Suppressor macrophage (primary cell): Measurements from ENCODE around the gene STARD4.
A peak's percentile ranks its signal among the peaks of the same experiment; 100 is the strongest.

ENCODE experiments used
- DNase-seq, 4 experiments: peaks; one replicate each; pipeline ENCODE4 v3.0.0-alpha.2; 2020 to 2022

Gene STARD4

DNA sequence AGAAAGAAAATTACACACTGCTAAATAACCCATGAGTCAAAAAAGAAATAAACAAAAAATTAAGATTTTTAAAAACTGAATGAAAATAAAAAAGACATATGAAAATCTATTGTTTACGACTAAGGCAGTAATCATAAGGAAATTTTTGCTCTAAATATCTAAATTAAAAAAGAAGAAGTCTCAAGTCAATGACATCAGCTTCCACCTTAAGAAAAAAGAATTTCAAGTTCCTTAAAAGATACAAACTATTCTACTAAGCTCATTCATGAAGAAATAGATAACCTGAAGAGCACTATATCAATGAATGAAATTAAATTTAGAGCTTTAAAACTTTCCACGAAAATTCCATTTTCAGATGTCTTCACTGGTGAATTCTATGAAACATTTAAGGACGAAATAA lies 15.7 kb upstream of the STARD4 start:
- peak in 2 of 4 experiments; percentile 62 to 70 for DNase-seq

DNA sequence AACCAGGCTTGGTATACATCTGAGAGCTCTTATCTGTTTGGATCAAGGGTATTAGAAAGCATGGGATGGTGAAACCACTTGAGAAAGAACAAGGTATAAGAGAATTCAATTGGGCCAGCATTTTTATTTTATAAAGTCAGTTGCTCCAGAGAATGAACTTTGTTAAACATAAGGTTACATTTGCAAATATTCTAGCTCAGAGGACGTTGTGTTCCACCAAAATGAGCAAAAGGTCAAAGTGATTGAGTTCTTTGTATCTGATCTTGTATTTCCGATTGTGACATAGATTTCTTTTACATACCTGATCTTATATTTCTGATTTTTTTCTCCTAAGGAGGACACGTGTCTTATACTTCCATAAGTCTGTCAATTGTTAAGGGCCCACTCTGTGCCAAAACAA lies 8.6 kb upstream of the STARD4 start:
- DNase-seq = no peak

DNA sequence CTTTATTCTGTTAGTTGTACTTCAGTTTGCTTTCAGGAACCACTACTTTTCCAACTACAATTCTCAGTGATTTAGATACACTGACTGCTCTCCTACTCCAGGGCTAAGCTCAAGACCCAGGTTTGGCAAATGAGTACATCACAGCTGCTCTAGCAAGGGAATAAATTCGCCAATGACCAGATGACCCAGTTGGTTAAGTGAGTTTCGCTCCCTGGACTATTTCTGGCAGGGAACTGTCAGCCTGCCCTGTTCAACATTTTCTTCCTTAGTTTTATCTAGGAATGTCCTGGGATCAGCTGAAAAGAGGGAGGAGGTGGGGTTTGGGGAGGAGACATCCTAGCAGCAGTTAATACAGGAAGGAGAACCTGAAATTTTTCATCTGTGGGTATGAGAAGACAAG lies 6.4 kb upstream of the STARD4 start:
- no peak for DNase-seq

DNA sequence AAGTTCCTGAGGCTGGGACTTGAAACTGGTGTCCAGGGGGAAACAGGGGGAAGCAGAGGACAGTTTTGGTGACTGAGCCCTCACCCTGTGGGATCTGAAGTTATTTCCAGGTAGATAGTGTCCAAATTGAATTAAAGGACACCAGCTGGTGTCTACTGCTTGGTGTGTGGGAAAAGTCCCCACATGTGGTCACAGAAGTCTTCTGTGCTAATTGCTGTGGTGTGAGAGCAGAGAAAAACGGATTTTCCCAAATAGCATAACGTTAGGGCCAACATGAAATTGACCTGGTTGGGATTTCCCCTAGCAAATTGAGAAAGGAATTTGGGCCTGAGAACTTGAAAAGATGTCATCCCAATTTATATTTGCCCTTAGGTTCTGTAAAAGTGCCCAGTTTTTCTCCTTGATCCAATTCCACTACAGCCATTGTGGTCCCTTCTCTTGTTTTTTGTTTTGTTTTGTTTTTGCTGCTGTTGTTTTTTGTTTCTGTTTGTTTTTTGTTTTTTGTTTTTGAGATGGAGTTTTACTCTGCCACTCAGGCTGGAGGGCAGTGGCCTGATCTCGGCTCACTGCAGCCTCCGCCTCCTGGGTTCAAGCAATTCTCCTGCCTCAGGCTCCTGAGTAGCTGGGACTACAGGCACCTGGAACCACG lies 5.6 kb upstream of the STARD4 start:
- DNase-seq = no peak

DNA sequence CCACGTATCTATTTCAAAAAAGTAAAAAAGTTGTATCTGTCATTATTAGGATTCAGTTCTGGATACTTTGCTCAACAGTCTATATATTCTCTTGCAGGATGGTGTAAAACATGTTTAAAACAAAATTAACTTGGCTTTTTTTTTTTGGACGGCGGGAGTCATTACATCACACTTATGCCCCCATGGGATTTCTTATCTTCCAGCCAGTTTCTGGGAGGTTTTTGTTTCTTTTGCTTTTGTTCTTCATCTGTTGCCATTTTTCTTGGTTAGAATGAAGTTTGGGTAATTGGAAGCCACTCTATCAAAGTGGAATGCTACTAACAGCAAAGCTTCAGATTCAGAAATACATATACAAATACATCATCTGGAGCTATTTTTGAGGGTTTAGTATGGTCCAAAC lies 1.8 kb upstream of the STARD4 start:
- no peak for DNase-seq

DNA sequence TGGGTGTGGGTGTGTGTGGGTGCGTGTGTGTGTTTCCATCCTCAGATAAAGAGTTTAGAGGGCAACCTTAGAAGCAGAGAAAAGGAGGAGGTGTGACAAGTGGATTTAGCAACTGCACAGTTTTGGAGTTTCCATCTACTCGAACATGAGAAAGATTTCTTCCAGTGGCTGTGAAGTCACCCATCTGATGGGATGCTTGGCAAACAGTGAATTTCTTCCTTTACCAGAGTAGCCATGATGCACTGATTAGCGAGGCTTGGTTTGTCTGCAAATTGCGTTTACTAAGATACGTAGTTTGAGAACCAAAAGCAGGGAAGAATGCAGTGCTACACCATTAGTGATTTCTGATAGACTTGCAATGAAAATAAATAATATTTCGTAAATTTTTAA lies 791 bp upstream of the STARD4 start:
- peak in 2 of 4 experiments; percentile 80 to 85 for DNase-seq

DNA sequence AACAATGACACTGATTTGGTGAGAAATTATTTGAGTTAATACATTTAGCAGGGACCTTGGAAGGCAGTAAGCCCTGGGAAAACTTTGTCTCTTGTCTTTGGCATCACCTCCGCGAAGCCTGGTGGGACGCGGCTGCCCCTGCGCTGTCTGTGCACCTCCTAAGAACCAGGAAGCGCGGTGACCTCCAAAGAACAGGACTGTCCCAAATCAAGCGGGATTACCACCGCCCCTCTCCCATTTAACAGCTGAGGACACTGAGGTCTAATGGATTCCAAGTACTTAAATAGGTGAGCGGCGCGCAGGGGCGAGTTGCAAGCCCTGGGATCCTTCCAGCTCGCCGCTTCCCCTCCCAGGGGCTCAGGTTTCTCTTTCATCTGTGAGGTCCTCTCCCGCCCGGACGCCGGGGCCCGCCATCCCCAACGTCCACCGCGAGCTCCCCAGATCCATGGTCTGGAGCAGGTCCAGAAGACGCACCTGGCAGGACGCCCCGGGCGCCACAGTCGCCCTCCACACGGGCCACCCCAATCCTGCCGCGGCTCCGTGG lies 432 bp downstream of the STARD4 start:
- DNase-seq = peak; percentile 33 to 44 (median 40)

DNA sequence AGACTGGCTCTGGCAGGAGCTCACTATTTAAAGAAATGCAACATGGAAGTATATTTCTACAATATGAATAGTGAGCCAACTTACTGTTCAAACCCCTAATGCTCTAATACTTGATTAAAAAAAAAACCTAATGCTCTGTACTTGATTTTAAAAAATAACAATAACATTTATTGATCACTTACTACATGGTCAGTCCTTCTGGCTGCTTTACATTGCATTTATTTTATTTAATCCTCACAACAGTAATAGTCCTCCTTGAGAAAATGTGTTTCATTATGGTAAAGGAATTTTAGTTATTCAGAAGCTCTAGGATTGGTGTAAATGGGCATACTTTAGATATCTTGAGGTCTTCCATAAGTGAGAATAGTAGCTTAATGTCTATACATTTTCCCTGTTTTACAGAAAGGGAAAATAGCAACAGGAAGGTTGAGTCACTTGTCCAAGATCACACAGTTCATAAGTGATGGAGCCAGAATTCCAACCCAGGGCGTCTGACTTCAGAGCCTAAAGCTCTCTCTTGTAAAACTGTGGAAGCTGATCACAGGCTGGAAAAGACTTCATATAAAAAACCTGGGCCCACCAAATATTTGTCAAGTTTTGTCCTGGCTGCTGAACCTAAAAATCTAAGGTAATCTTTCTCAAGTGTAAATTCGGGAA lies 1.0 kb downstream of the STARD4 start:
- peak in 2 of 4 experiments; percentile 4 to 12 for DNase-seq

DNA sequence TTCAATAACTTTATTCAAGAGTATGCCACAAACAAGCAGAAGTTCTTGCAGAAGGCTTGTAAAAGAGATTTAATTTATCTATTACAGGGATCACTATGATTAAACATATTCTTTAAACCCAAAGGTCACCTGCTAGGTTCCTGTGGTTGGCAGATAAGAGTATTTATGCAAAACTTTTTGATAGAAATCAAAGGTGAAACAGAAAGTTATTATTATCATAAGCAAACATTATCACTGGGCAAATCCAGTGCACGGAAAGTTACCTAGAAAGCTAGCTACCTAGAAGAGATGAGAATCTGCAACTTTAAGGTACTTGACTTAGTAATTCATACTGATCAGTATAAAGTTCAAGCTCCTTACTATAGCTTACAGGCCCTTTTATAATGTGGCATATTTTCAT lies 3.2 kb downstream of the STARD4 start:
- no peak for DNase-seq

DNA sequence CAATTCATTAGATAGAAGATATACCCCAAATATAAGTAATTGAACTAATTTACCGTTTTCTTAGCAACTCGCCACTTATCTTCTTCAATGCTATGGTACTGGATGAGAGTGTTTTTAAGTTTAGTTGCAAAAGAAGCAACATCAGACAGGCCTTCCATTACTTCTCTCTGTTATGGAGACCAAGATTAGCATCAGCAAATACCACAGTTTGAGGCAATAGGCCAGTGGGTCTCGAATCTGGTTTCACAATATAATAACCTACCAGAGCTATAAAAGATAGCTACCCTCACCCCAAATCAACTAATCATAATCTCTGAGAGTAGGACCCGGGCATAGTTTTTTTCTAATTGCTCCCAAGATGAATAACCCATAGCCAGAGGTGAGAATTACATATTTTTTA lies 5.1 kb downstream of the STARD4 start:
- no peak for DNase-seq

DNA sequence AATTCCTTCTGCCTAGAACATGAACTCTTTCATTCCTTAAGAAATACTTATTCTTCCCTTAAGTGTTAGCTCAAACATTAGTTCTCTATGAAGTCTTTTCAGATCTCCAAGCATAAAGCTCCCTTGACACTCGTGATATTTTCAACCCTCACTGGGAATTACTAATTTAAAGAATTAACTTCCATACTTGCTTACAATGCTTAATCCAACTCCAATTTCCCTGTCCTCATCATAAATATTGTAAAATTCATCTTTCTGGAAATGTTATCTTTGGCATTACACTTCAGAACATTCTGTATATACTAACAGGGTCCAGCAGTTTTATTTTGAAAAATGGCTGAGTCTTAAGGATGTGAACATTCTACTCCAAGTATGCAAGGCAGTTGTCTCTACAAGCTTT lies 7.2 kb downstream of the STARD4 start:
- no peak for DNase-seq

DNA sequence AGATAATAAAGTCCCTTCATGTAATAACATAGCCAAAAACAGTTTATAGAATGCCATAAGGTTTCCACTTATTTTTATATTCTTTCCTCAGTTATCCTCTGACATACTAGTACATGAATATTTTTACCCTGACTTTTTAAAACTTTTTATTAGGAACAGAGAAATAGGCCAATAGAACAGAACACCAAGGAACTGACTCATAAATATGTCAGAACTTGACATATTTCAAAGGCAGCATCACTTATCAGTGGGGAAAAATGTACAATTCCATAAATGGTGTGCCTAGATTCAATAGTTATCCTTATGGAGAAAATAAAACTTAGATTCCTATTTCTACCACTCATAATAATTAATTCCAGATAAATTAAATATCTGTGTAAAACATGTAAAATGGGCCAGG lies 9.4 kb downstream of the STARD4 start:
- no peak for DNase-seq

DNA sequence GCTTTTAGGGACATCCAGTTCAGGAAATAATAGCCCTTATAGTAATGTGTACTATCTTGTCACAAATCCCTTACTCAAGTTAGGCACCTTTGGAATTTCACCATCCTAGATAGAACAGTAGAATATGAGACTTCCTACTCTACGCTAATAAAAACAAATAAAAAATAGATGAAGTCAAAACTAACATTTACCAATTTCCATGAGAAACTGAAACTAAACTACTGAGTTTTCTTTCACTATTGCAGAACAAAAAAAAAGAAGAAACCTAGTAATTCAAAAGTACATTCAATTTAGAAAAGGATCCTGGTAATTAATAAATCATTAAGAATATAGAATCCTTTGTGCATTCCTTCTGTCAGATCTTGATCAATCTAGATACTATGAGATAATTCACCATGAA lies 14.0 kb downstream of the STARD4 start:
- no peak for DNase-seq

DNA sequence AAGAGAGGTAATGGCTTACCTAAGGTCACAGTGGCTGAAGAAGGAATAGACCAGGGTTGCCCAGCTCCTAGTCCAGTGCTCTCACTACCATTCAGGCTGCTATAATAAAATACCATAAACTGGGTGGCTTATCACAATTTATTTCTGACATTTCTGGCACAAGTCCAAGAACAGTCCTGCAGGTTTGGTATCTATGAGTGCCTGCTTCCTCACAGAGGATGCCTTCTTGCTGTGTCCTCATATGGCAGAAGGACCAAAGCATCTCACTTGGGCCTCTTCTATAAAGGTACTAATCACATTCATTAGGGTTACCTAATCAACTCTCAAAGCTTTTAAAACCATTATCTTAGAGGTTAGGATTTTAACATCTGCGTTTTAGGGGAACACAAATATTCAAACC lies 17.2 kb downstream of the STARD4 start:
- DNase-seq = no peak

DNA sequence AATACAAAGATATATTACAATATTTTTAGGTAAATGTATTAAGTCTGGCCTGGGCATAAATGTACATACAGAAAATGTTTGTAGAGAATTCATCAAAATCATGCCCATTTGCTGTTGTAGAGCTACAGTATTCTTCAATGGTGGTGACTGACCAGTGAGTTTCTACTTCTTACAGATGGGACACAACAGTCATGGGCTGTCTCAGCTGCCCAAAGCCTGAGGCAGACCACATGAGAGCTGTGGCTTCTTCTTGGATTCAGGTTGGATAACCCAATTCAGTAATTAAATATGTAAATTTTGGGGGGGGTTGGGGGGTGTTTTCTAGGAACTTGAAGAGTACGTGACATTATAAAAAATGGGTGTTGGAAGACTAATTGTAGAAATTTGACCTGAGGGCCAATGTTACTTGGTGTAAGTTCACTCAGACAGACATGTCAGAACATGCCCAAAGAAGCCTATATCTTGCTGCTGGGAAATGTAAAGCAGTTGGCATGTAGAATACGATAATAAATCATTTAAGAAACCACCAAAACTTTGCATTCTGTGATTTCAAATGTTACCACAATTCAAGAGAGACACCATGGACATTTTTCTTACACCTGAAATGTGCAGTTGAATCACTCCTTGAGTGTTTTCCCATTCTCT lies 17.9 kb downstream of the STARD4 start:
- DNase-seq = no peak

DNA sequence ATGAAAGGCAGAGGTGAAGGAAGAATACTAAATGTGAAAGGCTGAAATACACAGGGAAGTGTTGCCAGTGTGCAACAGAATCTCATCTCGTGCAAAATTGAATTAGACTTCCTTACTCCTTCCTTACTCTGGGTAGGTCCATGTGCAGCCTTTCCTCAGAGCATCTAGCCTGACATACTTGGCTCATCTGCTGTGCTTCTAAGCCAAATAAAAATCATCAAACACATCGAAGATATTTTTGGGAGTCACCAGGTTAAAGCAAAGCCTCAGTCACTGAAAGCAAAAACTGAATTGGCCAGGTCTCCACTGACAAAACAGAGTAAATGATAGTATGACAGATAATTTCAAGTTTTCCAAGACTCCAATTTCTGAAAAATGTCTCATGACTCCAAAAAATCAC lies 19.3 kb downstream of the STARD4 start:
- no peak for DNase-seq

DNA sequence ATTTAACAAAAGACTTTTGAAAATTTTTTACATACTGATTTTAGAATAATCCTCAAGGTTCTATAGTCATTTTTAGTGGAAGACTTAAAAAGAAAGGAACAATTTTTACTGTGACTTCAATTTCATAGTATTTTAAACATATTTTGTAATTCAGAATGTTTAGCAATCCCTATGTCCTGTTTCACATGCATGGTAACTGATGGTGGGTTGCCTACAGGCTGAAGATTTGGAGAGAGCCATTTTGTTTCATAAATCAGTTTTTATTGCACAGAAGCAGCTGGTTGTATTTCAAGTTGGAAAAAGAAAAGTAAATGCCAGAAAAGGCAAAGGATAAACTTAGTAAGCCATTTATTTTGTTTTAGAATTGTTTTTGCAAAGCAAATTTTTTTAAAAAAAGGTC lies 24.0 kb downstream of the STARD4 start:
- peak in 2 of 4 experiments; percentile 20 to 24 for DNase-seq

DNA sequence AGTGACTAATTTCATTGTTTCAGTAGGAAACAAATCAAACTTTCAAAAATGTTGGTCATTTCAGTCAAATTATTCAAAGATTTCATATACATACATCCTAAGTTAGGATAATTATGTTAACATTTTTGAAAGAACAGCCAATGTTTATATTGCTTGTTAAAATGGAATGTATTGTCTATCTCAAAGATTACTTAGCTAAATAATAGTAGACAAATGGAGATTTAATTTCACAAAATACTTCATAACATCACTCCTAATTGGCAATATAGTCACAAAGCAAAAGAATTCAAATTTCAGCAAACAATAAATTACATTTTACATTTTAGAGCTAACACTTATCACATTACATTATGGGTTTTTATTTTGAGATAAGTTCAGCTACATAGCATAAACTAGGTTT lies 25.4 kb downstream of the STARD4 start:
- no peak for DNase-seq

DNA sequence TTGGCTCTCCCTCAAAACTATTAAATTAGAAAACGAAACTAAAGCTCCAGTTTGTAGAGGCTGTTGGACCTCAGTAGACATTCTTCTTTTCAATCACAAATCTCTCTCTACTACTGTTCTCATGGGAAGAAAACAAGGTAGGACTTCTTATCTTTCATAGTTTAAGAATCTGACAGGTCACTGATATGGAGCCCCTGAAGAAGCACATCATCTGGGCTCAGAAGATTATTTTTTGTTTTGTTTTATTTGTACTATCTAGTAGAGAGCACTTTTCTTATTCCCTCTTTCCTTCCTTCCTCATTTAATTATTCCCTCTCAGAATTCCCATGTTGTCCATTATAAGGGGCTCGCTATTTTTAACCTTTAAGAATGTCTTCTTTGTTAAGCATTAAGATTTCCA lies 26.3 kb downstream of the STARD4 start:
- no peak for DNase-seq

DNA sequence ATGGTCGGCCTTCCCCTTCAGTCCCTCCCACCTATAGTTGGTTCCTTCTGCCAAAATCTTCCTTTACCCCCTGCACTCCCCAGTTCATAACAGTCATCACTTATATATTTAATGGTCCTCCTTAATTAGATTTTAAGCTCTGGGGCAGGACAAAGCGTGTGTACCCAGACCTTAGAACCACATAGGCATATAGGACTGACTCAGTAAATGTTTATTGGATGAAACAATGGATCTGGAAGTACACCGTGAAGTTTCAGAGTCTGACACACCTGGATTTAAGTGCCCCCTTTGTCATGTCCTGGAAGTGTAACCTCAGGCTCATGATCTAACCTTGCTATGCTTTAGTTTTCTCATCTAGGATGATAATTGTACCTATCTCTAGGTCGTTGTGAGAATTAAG lies 32.0 kb downstream of the STARD4 start:
- DNase-seq = no peak

DNA sequence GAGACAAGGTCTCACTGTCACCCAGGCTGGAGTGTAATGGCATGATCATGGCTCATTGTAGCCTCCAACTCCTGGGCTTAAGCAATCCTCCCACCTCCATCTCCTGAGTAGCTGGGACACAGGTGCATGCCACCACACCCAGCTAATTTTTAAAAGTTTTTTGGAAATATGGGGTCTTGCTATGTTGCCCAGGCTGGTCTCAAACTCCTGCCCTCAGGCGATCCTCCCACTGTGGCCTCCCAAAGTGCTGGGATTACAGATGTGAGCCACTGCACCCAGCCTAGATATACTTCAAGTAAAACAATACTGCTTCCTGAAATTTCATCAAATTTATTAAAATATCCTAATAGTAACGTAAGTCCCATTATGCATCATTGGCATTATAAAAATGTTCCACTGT lies 33.4 kb downstream of the STARD4 start:
- no peak for DNase-seq

DNA sequence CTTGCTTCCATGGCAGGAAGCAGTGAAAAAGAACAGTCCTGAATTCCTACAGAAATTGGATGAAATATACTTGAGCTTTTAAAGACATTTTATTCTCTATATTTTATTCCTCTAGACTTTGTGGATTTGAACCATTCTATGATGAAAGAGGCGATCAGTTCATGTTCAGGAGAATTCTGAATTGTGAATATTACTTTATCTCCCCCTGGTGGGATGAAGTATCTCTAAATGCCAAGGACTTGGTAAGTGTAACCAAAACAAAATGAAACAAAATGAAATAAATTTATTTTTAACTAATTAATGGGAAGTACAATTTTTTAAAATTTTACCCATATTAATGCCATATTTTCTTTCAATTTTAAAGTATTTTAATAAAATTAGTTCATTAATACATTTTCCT lies 34.1 kb downstream of the STARD4 start:
- DNase-seq = no peak

DNA sequence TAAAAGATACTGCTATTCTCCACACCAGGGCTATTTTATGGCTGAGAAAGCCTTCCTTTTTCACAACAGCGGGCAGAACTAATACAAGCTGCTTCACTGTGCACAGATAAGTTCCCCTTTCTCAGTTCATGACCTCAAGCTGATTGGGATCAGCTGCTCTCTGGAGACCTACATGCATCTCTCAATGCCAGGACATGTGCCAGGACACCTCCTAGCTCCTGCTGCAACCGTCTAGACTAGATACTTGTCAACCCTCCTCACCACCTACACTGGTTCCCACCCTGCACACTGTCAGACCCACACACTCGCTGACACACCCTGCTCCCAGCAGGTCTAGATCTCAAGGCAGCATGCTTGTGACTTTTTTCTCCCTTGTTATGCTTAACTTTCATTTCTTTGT lies 39.8 kb downstream of the STARD4 start:
- peak; percentile 64 to 82 (median 74) for DNase-seq

DNA sequence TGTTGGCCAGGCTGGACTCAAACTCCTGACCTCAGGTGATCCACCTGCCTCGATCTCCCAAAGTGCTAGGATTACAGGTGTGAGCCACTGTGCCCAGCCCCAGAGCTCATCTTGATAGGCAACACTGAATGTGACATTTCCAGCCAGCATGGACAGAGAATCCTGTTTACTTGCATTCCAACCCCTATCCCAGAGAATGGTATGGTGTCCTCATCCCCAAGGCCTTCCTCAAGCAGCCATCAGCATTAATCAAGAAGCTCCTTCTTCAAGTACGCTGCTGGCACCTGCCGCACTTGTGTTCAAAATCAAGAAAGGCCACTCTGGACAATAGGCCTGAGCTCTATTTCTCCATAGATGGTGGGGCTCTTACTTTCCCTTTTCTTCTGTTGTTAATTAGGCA lies 40.2 kb downstream of the STARD4 start:
- DNase-seq = no peak
